Astrocyte of the hippocampus (primary cell): ENCODE results near the gene DOK6.

Experiments used
- DNase-seq: peaks from one replicate; pipeline ENCODE4 v3.0.0; 2011; ENCODE audit warnings: low read depth, low spot score

The DOK6 gene

GRCh38 chr18:69898241-69898861 is 497.7 kb downstream of the DOK6 start:
- peak; percentile 13 for DNase-seq
